Measurements from ENCODE around the gene DDA1. TPM values are rescaled to one million over a fixed set of nuclear protein-coding genes. Genes with fewer than 3 reads are reported as not detected.

Gene DDA1
- total and polyA plus RNA-seq, 9 of the 15 experiments (the other 6 are each of a cell fraction or from before 2014, with no cell fraction given) = 1.4 to 83.8 (median 33.8) TPM

GRCh38 chr19:17336872-17337674, 27.7 kb downstream of the DDA1 start, which contains the start of gene GTPBP3 (continued):
- TF ChIP-seq SIX5 (IDR thresholded peaks at IDR 0.05; ENCODE audit: borderline replicate concordance in 1 of 2, insufficient read depth in 1 of 2, low read depth in 1 of 2, low read length in 2 of 2) (peak; percentile 70 to 77; a peak in 3 of 4 replicates), ZNF143 (CRISPR knock-in tag; IDR thresholded peaks at IDR 0.05) (no peak), ZBTB33 (CRISPR knock-in tag; IDR thresholded peaks at IDR 0.05) (peak; percentile 29; the same call in 1 of the 2 replicates), ZNF263 (CRISPR knock-in tag; IDR thresholded peaks at IDR 0.05; ENCODE audit: borderline replicate concordance) (peak; percentile 42; the same call in 1 of the 2 replicates), HDGF (IDR thresholded peaks at IDR 0.05) (peak; percentile 69; the same call in 1 of the 2 replicates), ZEB2 (IDR thresholded peaks at IDR 0.05) (peak; percentile 100), RAD21 (CRISPR knock-in tag; conservative IDR thresholded peaks at IDR 0.05 in 1 of 2, IDR thresholded peaks at IDR 0.05 in 1 of 2) (no peak), GTF2E2 (tag; IDR thresholded peaks at IDR 0.05) (peak; percentile 74; the same call in 1 of the 2 replicates), ATF2 (CRISPR knock-in tag; IDR thresholded peaks at IDR 0.05) (no peak), E4F1 (CRISPR knock-in tag; IDR thresholded peaks at IDR 0.05; ENCODE audit: borderline replicate concordance) (no peak), SMARCA4 (IDR thresholded peaks at IDR 0.05) (0 out of 2 replicates have a peak, but pooled peaks have one; percentile 24), EZH2 (IDR thresholded peaks at IDR 0.05; ENCODE audit: borderline replicate concordance, low read depth, low read length) (no peak)

Data from K562 (cell line).